H9 (cell line): ENCODE data around the gene TEAD1. TPM values are rescaled to one million over a fixed set of nuclear protein-coding genes. Genes with fewer than 3 reads are reported as not detected.

ENCODE experiments used
- DNase-seq: peaks from one replicate; pipeline ENCODE4 v3.0.0-alpha.2; 2017
- H2AFZ ChIP-seq: one replicate; pipeline ENCODE4 v1.6.1; 2013; ENCODE audit warnings: mild to moderate bottlenecking, low read length, control low read depth, moderate library complexity
- H2AK5ac ChIP-seq: 2 replicates; pipeline ENCODE4 v1.6.1; 2013; ENCODE audit warnings: low read length, control low read depth, mixed read lengths; ENCODE audit not compliant: insufficient read length
- H2BK120ac ChIP-seq: one replicate; pipeline ENCODE4 v1.6.1; 2013; ENCODE audit warnings: low read depth, mild to moderate bottlenecking, low read length, control low read depth, inconsistent platforms; ENCODE audit not compliant: poor library complexity, severe bottlenecking
- H2BK12ac ChIP-seq: 2 replicates; pipeline ENCODE4 v1.6.1; 2013; ENCODE audit warnings: low read length, control low read depth, mixed read lengths, low read depth; ENCODE audit not compliant: insufficient read length
- H2BK15ac ChIP-seq: 2 replicates; pipeline ENCODE4 v1.6.1; 2013; ENCODE audit warnings: low read depth, low read length, control low read depth
- H2BK20ac ChIP-seq: one replicate; pipeline ENCODE4 v1.6.1; 2013; ENCODE audit warnings: low read depth, mild to moderate bottlenecking, low read length, control low read depth, inconsistent platforms; ENCODE audit not compliant: poor library complexity, severe bottlenecking
- H2BK5ac ChIP-seq: 2 replicates; pipeline ENCODE4 v1.6.1; 2013; ENCODE audit warnings: low read length, control low read depth, mixed read lengths; ENCODE audit not compliant: insufficient read length
- H3K14ac ChIP-seq: 2 replicates; pipeline ENCODE4 v1.6.1; 2013; ENCODE audit warnings: low read length, control low read depth; ENCODE audit not compliant: insufficient read depth
- H3K18ac ChIP-seq: 2 replicates; pipeline ENCODE4 v1.6.1; 2013; ENCODE audit warnings: low read depth, mild to moderate bottlenecking, mixed read lengths, low read length, control low read depth; ENCODE audit not compliant: insufficient read length
- H3K23ac ChIP-seq: 2 replicates; pipeline ENCODE4 v1.6.1; 2013; ENCODE audit warnings: low read length, control low read depth, mixed read lengths, low read depth; ENCODE audit not compliant: insufficient read length
- H3K23me2 ChIP-seq: 2 replicates; pipeline ENCODE4 v1.6.1; 2013; ENCODE audit warnings: low read depth, mild to moderate bottlenecking, mixed read lengths, low read length, control low read depth; ENCODE audit not compliant: insufficient read length, poor library complexity, severe bottlenecking
- H3K27ac ChIP-seq: 2 replicates; pipeline ENCODE4 v1.5.1; 2013; ENCODE audit warnings: low read length, control low read depth, mixed read lengths, low read depth; ENCODE audit not compliant: insufficient read length
- H3K27me3 ChIP-seq: 2 replicates; pipeline ENCODE4 v1.6.1; 2013; ENCODE audit warnings: low read length, control low read depth, inconsistent platforms; ENCODE audit not compliant: insufficient read depth
- H3K4ac ChIP-seq: 2 replicates; pipeline ENCODE4 v1.6.1; 2013; ENCODE audit warnings: low read depth, mild to moderate bottlenecking, control low read depth, inconsistent platforms, low read length, moderate library complexity
- H3K4me1 ChIP-seq: 2 replicates; pipeline ENCODE4 v1.6.1; 2013; ENCODE audit warnings: low read length, control low read depth, inconsistent platforms; ENCODE audit not compliant: insufficient read depth
- H3K4me2 ChIP-seq: 2 replicates; pipeline ENCODE4 v1.6.1; 2013; ENCODE audit warnings: low read length, control low read depth, mixed read lengths; ENCODE audit not compliant: insufficient read length, insufficient read depth
- H3K56ac ChIP-seq: 2 replicates; pipeline ENCODE4 v1.6.1; 2013; ENCODE audit warnings: low read depth, mild to moderate bottlenecking, mixed read lengths, low read length, control low read depth; ENCODE audit not compliant: insufficient read length
- H3K79me1 ChIP-seq: 2 replicates; pipeline ENCODE4 v1.6.1; 2013; ENCODE audit warnings: low read depth, mild to moderate bottlenecking, moderate library complexity, low read length, control low read depth, inconsistent platforms; ENCODE audit not compliant: insufficient read depth, poor library complexity, severe bottlenecking
- H3K79me2 ChIP-seq: 2 replicates; pipeline ENCODE4 v1.6.1; 2013; ENCODE audit warnings: low read length, control low read depth, inconsistent platforms; ENCODE audit not compliant: insufficient read depth
- H3K9ac ChIP-seq: 2 replicates; pipeline ENCODE4 v1.6.1; 2013; ENCODE audit warnings: low read length, control low read depth, mixed read lengths; ENCODE audit not compliant: insufficient read length; ENCODE audit errors: extremely low read depth
- H3K9me3 ChIP-seq: one replicate; pipeline ENCODE4 v1.6.1; 2013; ENCODE audit warnings: low read depth, low read length, inconsistent platforms; ENCODE audit not compliant: control insufficient read depth
- H3T11ph ChIP-seq: one replicate; pipeline ENCODE4 v1.6.1; 2013; ENCODE audit warnings: mild to moderate bottlenecking, low read length, control low read depth, inconsistent platforms
- H4K20me1 ChIP-seq: one replicate; pipeline ENCODE4 v1.6.1; 2013; ENCODE audit not compliant: control insufficient read depth, insufficient read length, insufficient read depth
- H4K5ac ChIP-seq: 2 replicates; pipeline ENCODE4 v1.6.1; 2013; ENCODE audit warnings: low read depth, mild to moderate bottlenecking, mixed read lengths, low read length, control low read depth; ENCODE audit not compliant: insufficient read length
- H4K8ac ChIP-seq: replicated peaks from 2 replicates; pipeline ENCODE4 v1.6.1; 2013; ENCODE audit warnings: low read length, control low read depth, mixed read lengths, low read depth; ENCODE audit not compliant: insufficient read length
- H4K91ac ChIP-seq: 2 replicates; pipeline ENCODE4 v1.6.1; 2013; ENCODE audit warnings: low read depth, mild to moderate bottlenecking, moderate library complexity, mixed read lengths, low read length, control low read depth; ENCODE audit not compliant: insufficient read length
- H3K27ac Mint-ChIP-seq, 3 experiments: 2 replicates in 2 of 3; 3 replicates in 1 of 3; pipeline ENCODE4 v1.8.0; 2020 to 2021; ENCODE audit warnings: mixed read lengths in 3 of 3, mild to moderate bottlenecking in 1 of 3, moderate library complexity in 1 of 3
- H3K27me3 Mint-ChIP-seq: 2 replicates; pipeline ENCODE4 v1.8.0; 2021; ENCODE audit warnings: low read depth, mild to moderate bottlenecking, moderate library complexity, mixed read lengths
- H3K36me3 Mint-ChIP-seq, 3 experiments: 2 replicates in 2 of 3; 3 replicates in 1 of 3; pipeline ENCODE4 v1.8.0; 2020 to 2021; ENCODE audit warnings: low read depth in 3 of 3, mixed read lengths in 3 of 3; ENCODE audit not compliant: insufficient read depth in 1 of 3
- H3K4me1 Mint-ChIP-seq, 2 experiments: 2 replicates each; pipeline ENCODE4 v1.8.0; 2020; ENCODE audit warnings: mixed read lengths in 2 of 2
- H3K4me3 Mint-ChIP-seq, 2 experiments: 2 replicates in 1 of 2; 3 replicates in 1 of 2; pipeline ENCODE4 v1.8.0; 2020 to 2021; ENCODE audit warnings: mild to moderate bottlenecking in 2 of 2, mixed read lengths in 2 of 2, moderate library complexity in 1 of 2
- H3K9me3 Mint-ChIP-seq, 2 experiments: 2 replicates in 1 of 2; 3 replicates in 1 of 2; pipeline ENCODE4 v1.8.0; 2020; ENCODE audit warnings: mild to moderate bottlenecking in 2 of 2, mixed read lengths in 2 of 2, moderate library complexity in 1 of 2
- CTCF ChIP-seq: fragments of 200-600 bp; sonication (generic); conservative IDR thresholded peaks from 3 replicates; pipeline ENCODE4 v1.8.0; 2021; ENCODE audit warnings: antibody characterized with exemption, mild to moderate bottlenecking
- WGBS: extraction: QIAGEN DNeasy Blood & Tissue Kit; methylation state at CpG from one replicate; pipeline ENCODE4 v1.1.7; 2013; ENCODE audit warnings: missing lambda C conversion rate, low lambda C conversion rate, mixed read lengths; ENCODE audit not compliant: insufficient read length; ENCODE audit errors: extremely low coverage; 5-methylcytosine and 5-hydroxymethylcytosine counted together
- total RNA-seq: library from RNA; stranded (reverse); gene quantifications from 2 replicates; pipeline ENCODE4 v1.2.1, GENCODE V29; 2021

The TEAD1 gene
- total RNA-seq, 1 experiment from 2014 or later, result 75.1 TPM

- Histone ChIP-seq H4K5ac (no peak overlapping the region), H3K4ac (no peak overlapping the region), H2AFZ (no peak overlapping the region), H3K4me1 (peaks cover 14% of the 10 kb centered on the region; the same call in 1 of the 2 replicates), H3T11ph (no peak overlapping the region), H3K23me2 (no peaks in the 10 kb centered on the region), H3K18ac (no peak overlapping the region), H4K20me1 (peaks cover 2% of the 10 kb centered on the region), H3K9me3 (no peaks in the 10 kb centered on the region), H3K79me1 (peaks cover 7% of the 10 kb centered on the region), H2AK5ac (no peak overlapping the region), H3K27me3 (no peaks in the 10 kb centered on the region), H3K79me2 (peaks cover 11% of the 10 kb centered on the region; the same call in 1 of the 2 replicates), H2BK20ac (no peak overlapping the region), H3K14ac (no peak overlapping the region), H2BK12ac (no peak overlapping the region), H3K27ac (no peak overlapping the region), H4K91ac (no peak overlapping the region), H3K23ac (no peak overlapping the region), H3K4me2 (no peak overlapping the region), H2BK5ac (no peak overlapping the region), H2BK15ac (no peak overlapping the region), H2BK120ac (no peak overlapping the region), H3K56ac (no peak overlapping the region), H4K8ac (no peak overlapping the region), H3K9ac (no peak overlapping the region)
- Mint-ChIP-seq H3K36me3 (peaks cover 9 to 29% (median 17%) of the 10 kb centered on the region in 3 experiments; a peak in 6 of 7 replicates), H3K4me3 (no peak overlapping the region), H3K9me3 (no peaks in the 10 kb centered on the region), H3K4me1 (peaks cover 29 to 39% of the 10 kb centered on the region in 2 experiments), H3K27ac (no peak overlapping the region; a peak in 2 of 7 replicates), H3K27me3 (no peaks in the 10 kb centered on the region)
- WGBS, result no CpG with 5 or more reads among the region's 7 CpGs
- no peak for DNase-seq
- TF ChIP-seq CTCF, result no peak
Observed at GRCh38 chr11:12768726-12769673, 94.8 kb downstream of the TEAD1 start.
